Right renal pelvis (tissue), 4 donors: ENCODE measurements around the gene TP53TG3B. TPM values are rescaled to one million over a fixed set of nuclear protein-coding genes. Genes with fewer than 3 reads are reported as not detected.
"Not testable (repeated sequence)": the region's sequence is repeated elsewhere in the genome, so short reads cannot be mapped to it uniquely, and the experiment has no call there.

ENCODE experiments used
- DNase-seq, 4 donors: peaks; one replicate each; pipeline ENCODE4 v3.0.0-alpha.2; 2013; ENCODE audit warnings: low read depth in 4 of 4, low spot score in 3 of 4, missing footprints in 1 of 4
- polyA plus RNA-seq, 4 donors: library from polyadenylated mRNA; unstranded; fragments of 120-200 nt; gene quantifications; one replicate each; pipeline ENCODE4 v1.2.1, GENCODE V29; 2013; ENCODE audit not compliant: insufficient read length in 4 of 4

The TP53TG3B gene
- not detected for polyA plus RNA-seq

- not testable (repeated sequence) for DNase-seq
Measured at GRCh38 chr16:33360541-33360940, at the start of gene TP53TG3B. Gene TP53TG3B (plus strand): TSS chr16:33360841. CDS start chr16:33360909, 68 bp downstream.

- DNase-seq = not testable (repeated sequence)
Measured at GRCh38 chr16:33336226-33337012, 24.2 kb upstream of the TP53TG3B start.

GRCh38 chr16:33337627-33338542 is 22.8 kb upstream of the TP53TG3B start:
- not testable (repeated sequence) for DNase-seq

- DNase-seq = not testable (repeated sequence)
Measured at GRCh38 chr16:33338543-33338951, 22.1 kb upstream of the TP53TG3B start.

- not testable (repeated sequence) for DNase-seq
Measured at GRCh38 chr16:33339093-33340061, 21.3 kb upstream of the TP53TG3B start.

Other genes starting within 250 kb of the TP53TG3B start
- gene TP53TG3C, start 166.6 kb upstream of the TP53TG3B start, polyA plus RNA-seq = not detected
- gene TP53TG3E, start 56.5 kb upstream of the TP53TG3B start, polyA plus RNA-seq = not detected
- under 1 TPM in 1 of 4 donors, not detected in 3; 0.05 TPM for gene TP53TG3F, start 98.8 kb downstream of the TP53TG3B start, polyA plus RNA-seq